ENCODE measurements around the gene KLF5.

Gene KLF5

GRCh38 chr13:73119612-73120011 is 60.8 kb downstream of the KLF5 start:
- no peak for DNase-seq (ENCODE audit: low read depth, low spot score)
- no peak overlapping the region for H3K27ac ChIP-seq
